ENCODE data around the gene DHRS13. TPM values are rescaled to one million over a fixed set of nuclear protein-coding genes. Genes with fewer than 3 reads are reported as not detected.

Gene DHRS13
- total and polyA plus RNA-seq, 2 donors (not counting 1 experiment from before 2014, with no cell fraction given): 11.9 to 28.1 TPM

DNA sequence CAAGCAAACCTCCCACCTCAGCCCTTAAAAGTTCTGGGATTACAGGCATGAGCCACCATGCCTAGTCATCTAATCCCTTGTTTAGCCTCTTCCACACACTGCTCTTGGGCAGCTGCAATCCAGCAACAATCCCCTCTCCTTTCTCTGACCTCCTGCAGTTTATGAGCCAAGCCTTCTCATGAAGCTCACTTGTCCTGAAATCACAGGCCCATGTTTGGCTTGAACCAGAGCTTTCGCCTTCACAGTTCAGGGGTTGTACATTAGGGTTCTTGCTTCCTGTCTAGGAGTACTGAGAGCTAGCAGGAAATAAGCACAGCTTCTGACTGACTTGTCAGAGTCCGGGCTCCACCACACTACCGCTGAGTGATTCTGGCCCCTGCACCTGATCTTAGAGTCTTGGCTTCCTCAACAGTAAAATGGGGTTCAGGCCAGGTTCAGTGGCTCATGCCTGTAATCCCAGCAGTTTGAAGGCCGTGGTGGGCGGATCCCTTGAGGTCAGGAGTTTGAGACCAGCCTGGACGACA is 31.8 kb downstream of the DHRS13 start:
- Histone ChIP-seq H3K4me2 (replicated peaks; ENCODE audit: low read depth, low read length, poor library complexity, severe bottlenecking) (peak overlapping the region; percentile 59), H3K79me2 (ENCODE audit: control insufficient read depth, insufficient read depth, low read length) (no peaks in the 10 kb centered on the region), H3K4me1 (ENCODE audit: control insufficient read depth in 2 of 2, insufficient read depth in 2 of 2, low read length in 2 of 2) (peaks cover 13 to 23% of the 10 kb centered on the region in 2 donors), H3K9ac (ENCODE audit: low read length) (peak overlapping the region; percentile 48), H3K36me3 (replicated peaks in 1 of 2; ENCODE audit: control extremely low read depth in 1 of 2, control insufficient read depth in 1 of 2, extremely low read depth in 1 of 2, insufficient read depth in 2 of 2, low read length in 1 of 2) (no peaks in the 10 kb centered on the region), H3K9me3 (ENCODE audit: control extremely low read depth in 1 of 3, control insufficient read depth in 2 of 3, insufficient read depth in 1 of 3, low read length in 2 of 3) (no peaks in the 10 kb centered on the region), H3K27ac (ENCODE audit: low read length in 2 of 2) (peak overlapping the region; percentile 65 to 90), H2AFZ (ENCODE audit: insufficient read depth, low read depth, low read length, poor library complexity, severe bottlenecking) (peak overlapping the region; percentile 95), H3K27me3 (replicated peaks in 1 of 4; ENCODE audit: control extremely low read depth in 1 of 4, control insufficient read depth in 3 of 4, insufficient read depth in 4 of 4, low read length in 3 of 4) (no peaks in the 10 kb centered on the region), H4K20me1 (ENCODE audit: control insufficient read depth, insufficient read depth, low read length, poor library complexity, severe bottlenecking) (no peaks in the 10 kb centered on the region), H3K4me3 (ENCODE audit: control extremely low read depth in 1 of 5, extremely low read depth in 1 of 5, insufficient read depth in 1 of 5, low read depth in 2 of 5, low read length in 4 of 5) (no peak overlapping the region)
- TF ChIP-seq EZH2 (IDR thresholded peaks at IDR 0.05; ENCODE audit: borderline replicate concordance, insufficient read depth, low read depth, low read length, poor library complexity, severe bottlenecking): no peak
- TF ChIP-seq, protein P1, sequence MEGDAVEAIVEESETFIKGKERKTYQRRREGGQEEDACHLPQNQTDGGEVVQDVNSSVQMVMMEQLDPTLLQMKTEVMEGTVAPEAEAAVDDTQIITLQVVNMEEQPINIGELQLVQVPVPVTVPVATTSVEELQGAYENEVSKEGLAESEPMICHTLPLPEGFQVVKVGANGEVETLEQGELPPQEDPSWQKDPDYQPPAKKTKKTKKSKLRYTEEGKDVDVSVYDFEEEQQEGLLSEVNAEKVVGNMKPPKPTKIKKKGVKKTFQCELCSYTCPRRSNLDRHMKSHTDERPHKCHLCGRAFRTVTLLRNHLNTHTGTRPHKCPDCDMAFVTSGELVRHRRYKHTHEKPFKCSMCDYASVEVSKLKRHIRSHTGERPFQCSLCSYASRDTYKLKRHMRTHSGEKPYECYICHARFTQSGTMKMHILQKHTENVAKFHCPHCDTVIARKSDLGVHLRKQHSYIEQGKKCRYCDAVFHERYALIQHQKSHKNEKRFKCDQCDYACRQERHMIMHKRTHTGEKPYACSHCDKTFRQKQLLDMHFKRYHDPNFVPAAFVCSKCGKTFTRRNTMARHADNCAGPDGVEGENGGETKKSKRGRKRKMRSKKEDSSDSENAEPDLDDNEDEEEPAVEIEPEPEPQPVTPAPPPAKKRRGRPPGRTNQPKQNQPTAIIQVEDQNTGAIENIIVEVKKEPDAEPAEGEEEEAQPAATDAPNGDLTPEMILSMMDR (IDR thresholded peaks at IDR 0.05): no peak
- ATAC-seq (ENCODE audit: low read depth): peak; percentile 99
- ChIA-PET POLR2A (interaction anchor here (0.6 to 1.5 kb wide), 12 partner anchors 11 to 189 kb away, joined by 3 to 14 read pairs (median 4); partner anchors contain the start of genes FAM222B and TLCD1), CTCF (interaction anchor here (0.9 to 2.7 kb wide), 10 partner anchors 18 to 144 kb away, joined by 3 to 18 read pairs (median 7); partner anchors contain the start of genes DHRS13 and FLOT2)
- Mint-ChIP-seq H3K4me1 (peaks cover 23% of the 10 kb centered on the region), H3K27me3 (no peaks in the 10 kb centered on the region), H3K27ac (peak overlapping the region; percentile 97), H3K4me3 (peak overlapping the region; percentile 68), H3K9me3 (ENCODE audit: insufficient read depth) (no peaks in the 10 kb centered on the region)
- DNase-seq: peak; percentile 68
- 16% methylated on average over 5 of the region's 6 CpGs for WGBS (ENCODE audit: insufficient coverage)
- intact Hi-C loops (cut with micrococcal nuclease): loop anchor here (2.0 kb wide), 1 partner anchor 18 kb away; no protein-coding TSS in a partner anchor

DNA sequence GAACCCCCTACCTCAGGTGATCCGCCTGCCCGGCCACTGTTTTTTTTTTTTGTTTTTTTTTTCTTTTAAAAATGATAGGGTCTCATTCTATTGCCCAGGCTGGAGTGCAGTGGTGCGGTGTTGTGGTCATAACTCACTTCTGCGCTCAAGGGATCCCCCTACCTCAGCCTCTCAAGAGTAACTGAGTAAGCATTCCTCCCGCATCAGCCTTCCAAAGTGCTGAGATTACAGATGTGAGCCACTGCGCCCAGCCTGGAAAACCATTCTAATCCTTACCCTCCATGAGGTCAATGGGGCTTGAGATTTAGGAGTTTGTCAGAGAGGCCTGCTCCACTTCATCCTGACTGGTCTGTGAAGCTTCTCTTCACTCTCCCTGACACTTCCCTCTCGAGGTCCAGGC is 35.6 kb downstream of the DHRS13 start:
- POLR2A ChIA-PET: no interaction called here

More for the DNA sequence above, 35.6 kb downstream of the DHRS13 start:
- Histone ChIP-seq H3K9me3 (ENCODE audit: control extremely low read depth in 1 of 3, control insufficient read depth in 2 of 3, insufficient read depth in 1 of 3, low read length in 2 of 3) (no peaks in the 10 kb centered on the region), H4K20me1 (ENCODE audit: control insufficient read depth, insufficient read depth, low read length, poor library complexity, severe bottlenecking) (no peaks in the 10 kb centered on the region), H3K4me2 (replicated peaks; ENCODE audit: low read depth, low read length, poor library complexity, severe bottlenecking) (no peak overlapping the region), H2AFZ (ENCODE audit: insufficient read depth, low read depth, low read length, poor library complexity, severe bottlenecking) (no peak overlapping the region), H3K4me3 (ENCODE audit: control extremely low read depth in 1 of 5, extremely low read depth in 1 of 5, insufficient read depth in 1 of 5, low read depth in 2 of 5, low read length in 4 of 5) (no peak overlapping the region), H3K4me1 (ENCODE audit: control insufficient read depth in 2 of 2, insufficient read depth in 2 of 2, low read length in 2 of 2) (peaks cover 13 to 35% of the 10 kb centered on the region in 2 donors), H3K27me3 (replicated peaks in 1 of 4; ENCODE audit: control extremely low read depth in 1 of 4, control insufficient read depth in 3 of 4, insufficient read depth in 4 of 4, low read length in 3 of 4) (no peaks in the 10 kb centered on the region), H3K27ac (ENCODE audit: low read length in 2 of 2) (no peak overlapping the region), H3K36me3 (replicated peaks in 1 of 2; ENCODE audit: control extremely low read depth in 1 of 2, control insufficient read depth in 1 of 2, extremely low read depth in 1 of 2, insufficient read depth in 2 of 2, low read length in 1 of 2) (peaks cover 0 to 3% of the 10 kb centered on the region in 2 experiments), H3K79me2 (ENCODE audit: control insufficient read depth, insufficient read depth, low read length) (no peaks in the 10 kb centered on the region), H3K9ac (ENCODE audit: low read length) (no peak overlapping the region)
- H3K27ac Mint-ChIP-seq: no peak overlapping the region
- no peaks in the 10 kb centered on the region for H3K27me3 Mint-ChIP-seq
- intact Hi-C loops (cut with micrococcal nuclease): loop anchor here (5.0 kb wide), 1 partner anchor 35 kb away; the partner anchor contains the start of gene DHRS13
- H3K9me3 Mint-ChIP-seq (ENCODE audit: insufficient read depth): no peaks in the 10 kb centered on the region
- ATAC-seq (ENCODE audit: low read depth): no peak
- TF ChIP-seq, protein P1 (IDR thresholded peaks at IDR 0.05): no peak
- no peak for DNase-seq
- CTCF ChIA-PET: no interaction called here
- H3K4me3 Mint-ChIP-seq: no peak overlapping the region
- peaks cover 26% of the 10 kb centered on the region for H3K4me1 Mint-ChIP-seq
- WGBS (ENCODE audit: insufficient coverage): 100% methylated on average over 4 of the region's 7 CpGs
